Duodenal mucosa (tissue), 2 donors: ENCODE results near the gene LRSAM1.

Experiments used
- H3K27ac ChIP-seq: one replicate; pipeline ENCODE4 v1.7.0; 2013; ENCODE audit warnings: low read depth, low read length
- H3K27me3 ChIP-seq, 2 donors: one replicate each; pipeline ENCODE4 v1.7.0; 2013; ENCODE audit warnings: low read length in 2 of 2, control low read depth in 1 of 2; ENCODE audit not compliant: insufficient read depth in 2 of 2, control insufficient read depth in 1 of 2
- H3K36me3 ChIP-seq, 2 donors: one replicate each; pipeline ENCODE4 v1.7.0; 2013; ENCODE audit warnings: low read length in 2 of 2, control low read depth in 1 of 2; ENCODE audit not compliant: insufficient read depth in 2 of 2, control insufficient read depth in 1 of 2
- H3K4me1 ChIP-seq, 2 donors: one replicate each; pipeline ENCODE4 v1.7.0; 2013; ENCODE audit warnings: low read length in 2 of 2, control low read depth in 1 of 2; ENCODE audit not compliant: insufficient read depth in 2 of 2, control insufficient read depth in 1 of 2
- H3K4me3 ChIP-seq, 2 donors: one replicate each; pipeline ENCODE4 v1.7.0; 2013; ENCODE audit warnings: low read length in 2 of 2, low read depth in 1 of 2
- H3K9ac ChIP-seq, 2 donors: one replicate each; pipeline ENCODE4 v1.7.0; 2013; ENCODE audit warnings: low read length in 2 of 2, low read depth in 1 of 2
- H3K9me3 ChIP-seq, 2 donors: one replicate each; pipeline ENCODE4 v1.7.0; 2013; ENCODE audit warnings: low read length in 2 of 2, control low read depth in 1 of 2; ENCODE audit not compliant: control insufficient read depth in 1 of 2

LRSAM1 gene

DNA sequence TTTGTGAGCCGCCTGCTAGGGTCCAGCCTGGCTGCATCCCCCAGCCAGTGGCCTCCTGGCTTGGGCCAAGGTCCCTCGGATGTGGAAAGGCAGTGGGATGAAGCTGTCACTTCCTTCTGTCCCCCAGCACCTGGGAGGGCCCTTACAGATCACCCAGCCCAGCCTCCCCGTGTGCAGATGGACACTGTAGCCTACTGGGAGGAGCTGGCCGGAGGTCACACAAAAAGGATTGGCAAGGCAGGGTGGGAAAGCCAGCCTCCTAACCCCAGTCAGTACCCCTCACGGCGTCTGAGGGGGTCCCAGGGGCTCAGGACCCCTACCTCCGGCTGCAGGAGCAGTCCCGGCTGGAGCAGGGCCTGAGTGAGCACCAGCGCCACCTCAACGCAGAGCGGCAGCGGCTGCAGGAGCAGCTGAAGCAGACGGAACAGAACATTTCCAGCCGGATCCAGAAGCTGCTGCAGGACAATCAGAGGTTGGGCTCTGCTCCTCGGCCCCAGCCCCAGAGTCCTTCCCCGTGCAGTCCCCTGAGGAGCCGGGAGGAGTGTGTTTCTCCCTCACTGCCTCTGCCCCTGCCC, 28.3 kb downstream of the LRSAM1 start:
- peaks cover 13 to 38% of the 10 kb centered on the region in 2 donors for H3K36me3 ChIP-seq
- no peaks in the 10 kb centered on the region for H3K4me1 ChIP-seq
- no peak overlapping the region for H3K4me3 ChIP-seq
- H3K9ac ChIP-seq = no peak overlapping the region
- no peak overlapping the region for H3K27ac ChIP-seq
- H3K9me3 ChIP-seq = no peaks in the 10 kb centered on the region
- H3K27me3 ChIP-seq = no peaks in the 10 kb centered on the region

DNA sequence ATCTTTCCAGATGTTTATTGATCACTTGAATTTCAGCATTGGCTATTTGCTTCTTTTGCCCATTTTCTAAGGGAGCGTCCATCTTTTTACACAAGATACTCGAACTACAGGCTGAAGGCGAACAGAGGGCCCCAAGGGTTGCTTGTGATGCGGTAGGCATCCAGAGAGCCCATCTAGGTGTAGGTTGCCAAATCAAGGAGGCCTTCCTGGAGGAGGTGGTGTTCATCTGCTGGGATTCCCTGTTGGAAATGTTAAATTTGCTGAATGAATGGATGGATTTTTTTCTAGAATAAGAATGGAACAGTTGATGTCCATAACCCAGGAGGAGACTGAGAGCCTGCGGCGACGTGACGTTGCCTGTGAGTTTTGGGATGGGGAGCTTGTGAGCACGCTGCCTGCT, 31.4 kb downstream of the LRSAM1 start:
- no peaks in the 10 kb centered on the region for H3K27me3 ChIP-seq
- no peak overlapping the region for H3K27ac ChIP-seq
- H3K9ac ChIP-seq = no peak overlapping the region
- H3K4me3 ChIP-seq = no peak overlapping the region
- no peaks in the 10 kb centered on the region for H3K4me1 ChIP-seq
- H3K9me3 ChIP-seq = no peaks in the 10 kb centered on the region
- H3K36me3 ChIP-seq = peaks cover 25 to 53% of the 10 kb centered on the region in 2 donors

GRCh38 chr9:127485995-127486394, 34.7 kb downstream of the LRSAM1 start:
- H3K4me3 ChIP-seq = no peak overlapping the region
- H3K27ac ChIP-seq = no peak overlapping the region
- H3K36me3 ChIP-seq = peaks cover 13 to 53% of the 10 kb centered on the region in 2 donors

DNA sequence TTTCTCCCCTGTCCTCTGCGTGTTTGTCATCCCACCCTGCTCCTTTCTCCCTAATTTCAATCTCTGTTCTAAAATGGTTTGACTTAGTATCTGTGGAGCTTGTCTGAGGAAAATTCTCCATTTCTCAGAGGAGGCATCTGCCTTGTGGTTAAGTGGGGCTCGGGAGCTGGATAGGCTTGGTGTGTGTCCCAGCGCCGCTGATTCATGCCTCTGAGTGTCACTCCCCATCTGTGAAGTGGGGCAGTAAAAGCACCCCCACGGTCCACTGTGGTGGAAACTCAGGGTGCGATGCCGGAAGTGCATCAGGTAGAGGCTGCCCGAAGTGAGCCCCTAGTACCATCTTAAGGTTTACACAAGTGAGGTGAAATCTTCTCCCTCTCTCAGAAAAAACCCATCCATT, 37.6 kb downstream of the LRSAM1 start:
- H3K36me3 ChIP-seq = peaks cover 19 to 53% of the 10 kb centered on the region in 2 donors
- no peak overlapping the region for H3K9ac ChIP-seq

More at GRCh38 chr9:127485995-127486394, 34.7 kb downstream of the LRSAM1 start:
- Histone ChIP-seq H3K4me1 (no peaks in the 10 kb centered on the region), H3K27me3 (no peaks in the 10 kb centered on the region), H3K9ac (no peak overlapping the region), H3K9me3 (no peaks in the 10 kb centered on the region)

DNA sequence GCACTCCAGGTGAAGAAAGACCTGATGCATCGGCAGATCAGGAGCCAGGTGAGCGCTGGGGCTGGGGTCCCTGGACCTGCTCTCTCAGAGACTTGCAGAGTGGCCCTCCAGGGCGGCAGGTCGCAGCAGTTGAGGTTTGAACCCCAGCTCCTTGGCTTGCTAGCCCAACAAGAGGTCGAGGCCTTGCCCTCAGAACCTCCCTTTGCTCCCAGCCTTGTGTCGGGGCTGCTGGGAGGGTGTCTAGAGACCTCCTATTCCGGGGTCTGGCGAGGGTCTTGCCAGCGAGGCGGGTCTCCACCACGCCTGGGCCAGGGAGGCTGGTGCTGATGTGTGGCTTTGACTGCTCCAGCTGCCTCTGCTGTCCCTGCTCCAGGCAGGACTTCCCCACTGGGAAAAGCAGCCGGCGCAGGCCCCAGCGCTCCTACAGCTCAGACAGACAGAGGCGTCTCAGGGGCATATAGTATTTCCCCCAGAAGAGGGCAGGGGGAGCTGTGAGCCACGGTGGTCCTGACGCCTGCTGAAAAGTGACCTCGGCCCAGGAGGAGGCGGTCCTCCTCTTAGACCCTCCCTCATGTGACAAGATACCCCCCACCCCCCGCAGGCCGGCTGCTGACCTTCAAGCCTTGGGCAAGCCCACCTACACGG, 38.3 kb downstream of the LRSAM1 start:
- Histone ChIP-seq H3K4me3 (no peak overlapping the region), H3K27me3 (no peaks in the 10 kb centered on the region), H3K4me1 (peaks cover 4 to 6% of the 10 kb centered on the region in 2 donors), H3K9me3 (no peaks in the 10 kb centered on the region), H3K9ac (no peak overlapping the region), H3K36me3 (peaks cover 19 to 56% of the 10 kb centered on the region in 2 donors), H3K27ac (no peak overlapping the region)

More for the DNA sequence above, 37.6 kb downstream of the LRSAM1 start:
- Histone ChIP-seq H3K4me1 (no peaks in the 10 kb centered on the region), H3K9me3 (no peaks in the 10 kb centered on the region), H3K4me3 (no peak overlapping the region), H3K27ac (no peak overlapping the region), H3K27me3 (no peaks in the 10 kb centered on the region)

DNA sequence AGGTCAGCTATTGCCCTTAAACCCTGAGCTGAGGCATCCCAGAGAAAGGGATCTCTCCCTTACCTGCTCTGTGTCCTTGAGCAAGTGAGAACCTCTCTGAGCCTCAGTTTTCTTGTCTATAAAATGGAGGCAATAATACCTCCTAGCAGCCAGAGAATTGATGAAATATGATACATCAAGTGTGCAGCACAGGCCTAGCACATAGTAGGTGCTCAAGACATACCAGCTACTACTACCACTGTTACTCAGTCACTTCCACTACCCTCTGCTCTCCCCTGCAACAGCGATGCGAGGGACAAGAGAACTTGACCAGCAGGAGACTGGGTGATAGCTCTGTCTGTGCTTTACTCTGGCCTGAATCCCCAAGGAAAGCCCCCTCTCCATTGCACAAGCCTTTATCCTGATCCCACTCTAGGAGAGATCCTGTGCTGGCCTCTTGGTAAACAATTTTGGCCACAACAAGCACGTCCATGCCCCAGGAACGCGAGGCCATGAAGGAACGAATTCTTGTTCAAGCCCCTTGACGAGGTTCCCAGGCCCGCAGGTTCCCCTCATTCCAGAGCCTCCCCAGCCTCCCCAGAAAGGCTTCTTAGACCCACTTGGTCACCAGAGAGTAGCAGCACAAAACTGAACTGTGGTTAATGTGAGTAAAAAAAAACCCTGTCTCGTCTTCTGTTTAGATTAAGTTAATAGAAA, 39.4 kb downstream of the LRSAM1 start:
- no peak overlapping the region for H3K27ac ChIP-seq
- H3K27me3 ChIP-seq = no peaks in the 10 kb centered on the region
- H3K9me3 ChIP-seq = no peaks in the 10 kb centered on the region
- no peak overlapping the region for H3K4me3 ChIP-seq
- H3K9ac ChIP-seq = no peak overlapping the region
- H3K4me1 ChIP-seq = peaks cover 11% of the 10 kb centered on the region in 2 donors
- peaks cover 16 to 58% of the 10 kb centered on the region in 2 donors for H3K36me3 ChIP-seq

DNA sequence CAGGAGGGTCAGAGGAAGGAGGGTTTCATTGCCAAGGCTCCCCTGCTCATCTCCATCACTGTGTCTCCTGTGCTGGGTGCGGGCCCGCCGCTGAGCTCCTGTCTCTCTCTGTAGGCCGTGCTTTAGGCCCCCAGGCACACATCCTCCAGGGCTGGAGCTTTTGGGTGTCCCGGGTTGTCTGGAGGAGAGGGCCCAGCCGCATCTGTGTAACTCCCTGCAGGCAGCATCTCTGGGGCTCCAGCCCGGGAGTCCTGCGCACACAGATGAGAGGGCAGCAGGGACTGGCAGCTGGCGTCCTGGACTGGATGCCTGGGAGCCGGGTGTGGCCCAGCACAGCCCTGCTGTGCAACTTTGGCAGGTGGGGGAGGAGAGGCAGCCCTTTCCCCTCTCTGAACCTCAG, 40.2 kb downstream of the LRSAM1 start:
- peaks cover 8 to 56% of the 10 kb centered on the region in 2 donors for H3K36me3 ChIP-seq
- no peak overlapping the region for H3K9ac ChIP-seq
- H3K9me3 ChIP-seq = no peaks in the 10 kb centered on the region
- peaks cover 15 to 16% of the 10 kb centered on the region in 2 donors for H3K4me1 ChIP-seq
- no peak overlapping the region for H3K4me3 ChIP-seq
- H3K27ac ChIP-seq = no peak overlapping the region
- H3K27me3 ChIP-seq = no peaks in the 10 kb centered on the region

DNA sequence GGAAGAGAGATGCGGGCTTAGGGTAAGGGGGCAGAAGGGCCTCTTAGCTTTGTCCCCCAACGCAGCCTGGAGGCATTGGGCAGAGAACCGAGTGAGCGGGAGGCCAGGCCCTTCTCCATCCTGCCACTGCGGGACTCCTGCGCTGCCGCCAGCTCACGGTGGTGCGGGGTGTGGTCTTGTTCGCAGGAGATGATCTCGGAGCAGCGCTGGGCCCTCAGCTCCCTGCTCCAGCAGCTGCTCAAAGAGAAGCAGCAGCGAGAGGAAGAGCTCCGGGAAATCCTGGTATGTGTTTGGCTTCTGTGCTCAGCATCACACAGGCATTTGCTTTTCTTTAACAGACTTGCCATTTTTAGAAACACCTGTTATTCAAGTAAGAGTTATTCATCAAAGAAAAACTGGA, 41.3 kb downstream of the LRSAM1 start:
- Histone ChIP-seq H3K4me1 (peaks cover 15 to 16% of the 10 kb centered on the region in 2 donors), H3K4me3 (no peak overlapping the region), H3K9ac (no peak overlapping the region), H3K36me3 (peaks cover 7 to 61% of the 10 kb centered on the region in 2 donors), H3K27ac (no peak overlapping the region), H3K27me3 (no peaks in the 10 kb centered on the region), H3K9me3 (no peaks in the 10 kb centered on the region)

DNA sequence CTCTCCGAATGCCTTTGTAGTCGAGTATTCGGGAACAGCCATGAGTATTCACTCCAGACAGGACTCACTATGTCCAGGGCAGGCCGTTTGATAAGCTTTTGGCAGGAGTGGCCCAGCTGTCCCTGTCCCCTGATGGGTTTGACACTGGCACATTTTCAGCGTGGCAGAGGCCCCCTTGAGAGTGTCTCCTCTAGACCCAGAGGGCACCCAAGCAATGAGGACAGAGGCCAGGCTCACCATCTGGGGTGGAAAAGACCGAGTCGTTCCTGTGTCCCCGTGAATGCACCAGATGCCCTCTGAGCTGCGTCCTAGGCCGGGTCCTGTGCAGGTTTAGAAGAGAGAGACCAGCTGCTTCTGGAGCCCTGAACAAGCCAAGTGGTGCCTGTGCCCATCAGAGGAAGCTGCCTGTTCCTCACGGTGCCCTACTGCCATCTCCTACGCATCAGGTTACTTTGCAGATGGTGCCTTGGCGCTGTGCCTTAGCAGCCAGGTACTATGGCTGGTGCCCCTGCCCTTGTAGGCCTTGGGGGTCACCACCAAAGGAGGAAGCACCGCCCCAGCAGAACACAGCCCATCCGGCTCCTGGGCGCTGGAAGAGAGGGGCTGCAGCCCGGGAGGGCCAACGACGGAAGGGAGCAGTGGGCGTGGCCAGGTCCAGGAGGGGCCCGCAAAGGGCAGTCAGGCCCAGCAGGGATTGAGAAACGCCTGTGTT, 42.4 kb downstream of the LRSAM1 start:
- Histone ChIP-seq H3K9me3 (no peaks in the 10 kb centered on the region), H3K27me3 (no peaks in the 10 kb centered on the region), H3K4me1 (peaks cover 15 to 16% of the 10 kb centered on the region in 2 donors), H3K36me3 (peaks cover 10 to 65% of the 10 kb centered on the region in 2 donors), H3K9ac (no peak overlapping the region), H3K27ac (no peak overlapping the region), H3K4me3 (no peak overlapping the region)

- H3K9ac ChIP-seq = no peak overlapping the region
- peaks cover 10 to 60% of the 10 kb centered on the region in 2 donors for H3K36me3 ChIP-seq
- no peaks in the 10 kb centered on the region for H3K27me3 ChIP-seq
- H3K9me3 ChIP-seq = no peaks in the 10 kb centered on the region
- H3K4me1 ChIP-seq = peaks cover 15 to 16% of the 10 kb centered on the region in 2 donors
- H3K27ac ChIP-seq = no peak overlapping the region
- H3K4me3 ChIP-seq = no peak overlapping the region
Measured at GRCh38 chr9:127494304-127494702, 43.0 kb downstream of the LRSAM1 start.
